Activated T-helper 17 cell treated with anti-CD3 and anti-CD28 coated beads, Interleukin-2, amount 50 U/mL, for 72 hours (primary cell): Measurements from ENCODE around the gene KLHL22. TPM values are rescaled to one million over a fixed set of nuclear protein-coding genes. Genes with fewer than 3 reads are reported as not detected.
"Not testable (repeated sequence)": the region's sequence is repeated elsewhere in the genome, so short reads cannot be mapped to it uniquely, and the experiment has no call there.

ENCODE experiments used
- ATAC-seq: fragments of 150-1000 bp; cut with Tn5 transposase; replicated peaks from 2 replicates; pipeline ENCODE4 v1.10.0; 2021; ENCODE audit warnings: mild to moderate bottlenecking, moderate library complexity
- H3K27ac Mint-ChIP-seq: one replicate; pipeline ENCODE4 v1.8.0; 2022; ENCODE audit warnings: mixed read lengths
- H3K27me3 Mint-ChIP-seq: one replicate; pipeline ENCODE4 v1.8.0; 2022; ENCODE audit warnings: mixed read lengths
- H3K36me3 Mint-ChIP-seq: one replicate; pipeline ENCODE4 v1.8.0; 2022; ENCODE audit warnings: low read depth, mild to moderate bottlenecking, mixed read lengths
- H3K4me1 Mint-ChIP-seq: one replicate; pipeline ENCODE4 v1.8.0; 2022; ENCODE audit warnings: mixed read lengths
- H3K4me3 Mint-ChIP-seq: one replicate; pipeline ENCODE4 v1.8.0; 2022; ENCODE audit warnings: mild to moderate bottlenecking, mixed read lengths
- H3K9me3 Mint-ChIP-seq: one replicate; pipeline ENCODE4 v1.8.0; 2022; ENCODE audit warnings: mixed read lengths
- total RNA-seq, 2 donors: library from RNA; stranded (reverse); gene quantifications; one replicate each; pipeline ENCODE4 v1.2.3, GENCODE V29; 2022

Gene KLHL22
- total RNA-seq, 2 donors from 2014 or later, result 19.3 to 22.4 TPM

DNA sequence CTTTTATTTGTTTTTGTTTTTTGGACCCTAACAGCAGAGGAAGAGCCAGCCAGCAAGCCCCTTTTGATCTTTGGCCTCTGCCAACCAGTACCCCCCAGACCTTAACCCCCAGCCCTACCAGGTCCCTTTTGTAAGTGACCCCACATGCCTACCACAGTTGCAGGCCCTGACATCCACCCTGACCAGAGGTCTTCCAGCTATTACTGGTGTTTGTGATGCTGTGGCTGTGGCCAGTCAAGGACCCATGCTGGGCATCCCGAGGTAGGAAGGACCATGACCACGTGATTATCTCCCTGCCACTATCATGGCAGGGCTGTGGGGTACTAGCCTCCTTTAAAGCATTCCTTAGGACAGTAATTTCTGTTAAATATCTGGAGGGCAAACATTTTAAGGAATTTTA is 20.8 kb upstream of the KLHL22 start:
- no peaks in the 10 kb centered on the region for H3K27me3 Mint-ChIP-seq
- ATAC-seq, result no peak
- no peaks in the 10 kb centered on the region for H3K9me3 Mint-ChIP-seq
- H3K27ac Mint-ChIP-seq, result no peak overlapping the region
- peaks cover 46% of the 10 kb centered on the region for H3K4me1 Mint-ChIP-seq
- no peak overlapping the region for H3K4me3 Mint-ChIP-seq
- peaks cover 85% of the 10 kb centered on the region for H3K36me3 Mint-ChIP-seq

DNA sequence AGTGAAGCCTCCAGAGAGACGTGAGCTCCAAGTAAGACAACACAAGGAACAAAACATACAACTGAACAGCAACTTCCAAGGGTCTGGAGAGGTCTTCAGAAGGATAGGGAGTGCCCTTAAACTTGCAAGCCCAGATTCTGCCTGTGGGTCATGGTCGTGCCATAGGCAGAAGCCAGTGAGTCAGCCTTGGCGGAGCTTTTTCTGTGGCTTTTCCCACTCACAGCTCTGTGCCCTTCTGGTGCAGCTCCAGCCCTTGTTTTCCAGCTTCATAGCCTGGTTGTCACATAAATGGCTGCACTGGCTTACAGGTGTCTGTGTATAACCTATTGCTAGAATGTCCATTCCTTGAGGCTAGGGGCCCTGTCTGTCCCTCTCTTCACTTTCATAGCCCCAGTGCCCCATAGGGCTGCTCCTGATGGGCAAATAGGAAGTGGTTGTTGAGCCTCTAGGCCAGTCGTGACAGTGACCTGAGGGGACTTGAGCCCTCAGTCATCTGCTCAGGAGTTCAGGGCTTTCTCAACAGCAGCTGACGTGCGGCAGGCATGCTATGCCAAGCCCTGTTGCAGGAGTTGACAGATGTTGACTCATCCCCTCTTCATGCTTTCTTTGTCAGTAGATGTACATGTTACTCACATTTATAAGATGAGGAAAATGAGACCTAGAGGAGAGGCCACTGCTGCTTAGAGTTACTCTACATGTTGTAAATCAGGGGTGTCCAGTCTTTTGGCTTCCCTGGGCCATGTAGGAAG is 19.2 kb upstream of the KLHL22 start:
- Mint-ChIP-seq H3K36me3 (peaks cover 89% of the 10 kb centered on the region), H3K4me1 (peaks cover 49% of the 10 kb centered on the region), H3K27ac (no peak overlapping the region), H3K4me3 (no peak overlapping the region), H3K27me3 (no peaks in the 10 kb centered on the region), H3K9me3 (no peaks in the 10 kb centered on the region)
- peak; percentile 74 for ATAC-seq

DNA sequence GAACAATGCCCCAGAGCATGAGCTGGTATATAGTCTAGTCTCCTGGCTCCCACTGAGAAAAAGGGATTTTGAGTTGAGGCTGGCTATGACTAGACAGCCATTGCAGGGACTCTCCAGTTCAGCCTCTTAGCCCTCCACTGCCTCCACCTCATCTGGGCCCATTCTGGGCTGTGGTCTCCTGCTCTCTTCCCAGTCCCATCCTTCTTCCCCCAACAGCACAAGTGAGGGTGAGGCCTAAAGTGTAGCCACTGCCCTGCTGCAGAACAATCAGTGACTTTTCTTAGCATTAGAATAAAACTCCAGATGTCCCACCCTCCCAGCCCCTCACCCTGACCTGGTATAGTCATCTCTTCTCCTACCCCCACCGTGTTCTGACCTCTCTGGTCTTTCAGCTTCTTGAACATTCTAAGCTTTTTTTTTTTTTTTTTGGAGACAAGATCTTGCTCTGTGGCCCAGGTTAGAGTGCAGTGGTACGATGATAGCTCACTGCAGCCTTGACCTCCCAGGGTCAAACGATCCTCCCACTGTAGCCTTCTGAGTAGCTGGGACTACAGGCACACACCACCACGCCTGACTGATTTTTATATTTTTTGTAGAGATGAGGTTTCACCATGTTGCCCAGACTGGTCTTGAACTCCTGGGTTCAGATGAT is 16.1 kb upstream of the KLHL22 start:
- no peak overlapping the region for H3K27ac Mint-ChIP-seq
- H3K36me3 Mint-ChIP-seq, result peaks cover 85% of the 10 kb centered on the region
- no peak for ATAC-seq

DNA sequence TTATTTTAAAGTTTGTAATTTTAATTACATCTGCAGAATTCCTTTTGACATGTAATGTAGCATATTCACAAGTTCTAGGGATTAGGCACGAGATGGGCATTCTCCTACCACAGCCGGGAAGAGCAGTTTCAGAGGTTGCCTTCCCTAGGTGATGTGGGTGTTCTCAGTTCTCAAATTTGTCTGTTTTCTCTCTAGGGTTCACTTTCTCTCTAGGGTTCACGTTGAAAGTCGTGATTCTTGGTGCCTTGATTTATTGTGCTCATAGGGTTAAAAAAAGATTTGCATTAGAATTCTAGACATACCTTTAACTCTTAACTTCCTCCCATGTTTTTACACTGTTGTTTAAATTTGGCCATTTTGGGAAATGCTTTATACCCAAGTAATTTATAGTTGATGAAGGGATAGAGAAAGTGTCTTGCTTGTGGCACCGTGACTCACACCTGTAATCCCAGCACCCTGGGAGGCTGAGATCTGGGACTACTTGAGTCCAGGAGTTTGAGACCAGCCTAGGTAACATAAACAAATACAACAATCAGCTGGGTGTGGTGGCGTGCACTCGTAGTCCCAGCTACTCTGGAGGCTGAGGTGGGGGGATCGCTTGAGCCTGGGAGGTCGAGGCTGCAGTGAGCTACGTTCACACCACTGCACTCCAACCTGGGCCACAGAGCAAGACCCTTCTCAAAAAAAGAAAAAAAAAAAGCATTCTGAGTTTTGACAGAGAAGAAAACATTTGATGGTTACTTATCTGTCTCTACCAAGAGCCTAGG is 15.4 kb upstream of the KLHL22 start:
- H3K4me3 Mint-ChIP-seq, result peak overlapping the region; percentile 98
- ATAC-seq, result no peak
- no peaks in the 10 kb centered on the region for H3K27me3 Mint-ChIP-seq
- peaks cover 85% of the 10 kb centered on the region for H3K36me3 Mint-ChIP-seq
- no peaks in the 10 kb centered on the region for H3K9me3 Mint-ChIP-seq
- H3K27ac Mint-ChIP-seq, result peak overlapping the region; percentile 32
- peaks cover 53% of the 10 kb centered on the region for H3K4me1 Mint-ChIP-seq

More for the DNA sequence above, 16.1 kb upstream of the KLHL22 start:
- peak overlapping the region; percentile 98 for H3K4me3 Mint-ChIP-seq
- H3K4me1 Mint-ChIP-seq, result peaks cover 53% of the 10 kb centered on the region
- H3K27me3 Mint-ChIP-seq, result no peaks in the 10 kb centered on the region
- no peaks in the 10 kb centered on the region for H3K9me3 Mint-ChIP-seq

DNA sequence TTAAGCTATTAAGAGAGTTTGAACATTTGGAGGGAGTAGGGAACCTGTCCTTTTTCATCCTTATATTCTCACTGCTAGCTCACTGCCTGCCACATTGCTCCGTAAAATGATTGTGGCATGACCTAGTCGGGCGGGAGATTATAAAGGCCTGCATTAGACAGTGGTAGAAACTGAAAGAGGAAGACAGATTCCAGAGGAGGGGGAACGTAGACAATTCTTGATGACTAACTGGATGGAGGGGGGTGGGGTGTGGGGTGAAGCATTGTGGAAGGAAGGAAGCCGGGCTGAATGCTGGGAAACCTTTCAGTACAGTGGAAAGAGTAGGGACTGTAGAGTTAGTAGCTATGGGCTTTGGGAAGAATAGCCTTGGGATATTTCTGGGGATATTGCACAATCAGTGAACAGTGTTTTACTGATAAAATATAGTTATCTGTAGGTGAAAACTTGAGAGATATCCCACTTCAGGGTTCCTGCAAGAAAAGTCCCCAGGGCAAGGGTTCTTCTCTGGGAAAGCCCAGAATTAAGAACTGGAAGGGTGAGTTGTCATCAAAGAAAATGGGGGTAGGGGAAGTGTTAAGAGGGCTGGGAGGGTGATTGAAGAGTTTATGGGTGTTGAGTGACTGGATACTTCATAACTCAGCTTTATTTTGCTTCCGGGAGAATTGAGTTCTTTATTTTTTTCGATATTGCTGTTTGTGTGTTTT is 13.9 kb upstream of the KLHL22 start:
- peaks cover 73% of the 10 kb centered on the region for H3K36me3 Mint-ChIP-seq
- no peaks in the 10 kb centered on the region for H3K27me3 Mint-ChIP-seq
- H3K4me1 Mint-ChIP-seq, result peaks cover 46% of the 10 kb centered on the region
- peak overlapping the region; percentile 93 for H3K27ac Mint-ChIP-seq
- ATAC-seq, result peak; percentile 47
- H3K9me3 Mint-ChIP-seq, result no peaks in the 10 kb centered on the region
- peak overlapping the region; percentile 98 for H3K4me3 Mint-ChIP-seq

DNA sequence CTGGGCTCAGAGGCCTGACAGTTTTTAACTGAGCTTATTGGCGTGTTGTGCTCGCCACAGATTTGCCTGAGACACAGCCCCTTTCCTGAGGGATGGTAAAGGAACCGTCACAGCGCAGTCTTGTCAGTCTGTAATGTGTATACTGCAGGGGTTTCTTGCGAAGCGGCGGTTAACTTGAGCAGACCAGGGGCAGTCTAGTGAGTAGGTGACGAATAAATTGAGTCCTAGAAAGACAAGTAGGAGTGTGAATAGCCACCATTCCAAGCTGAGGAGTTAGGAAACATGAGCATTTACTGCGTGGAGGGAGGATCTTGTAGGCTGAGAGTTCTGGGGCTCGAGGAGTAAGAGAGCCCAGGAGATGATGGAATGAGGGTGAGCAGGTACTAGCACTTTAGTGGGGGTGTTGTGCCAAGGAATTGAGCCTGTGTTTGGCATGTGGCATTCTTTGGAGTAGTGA is 13.2 kb upstream of the KLHL22 start:
- H3K27me3 Mint-ChIP-seq, result no peaks in the 10 kb centered on the region
- peak overlapping the region; percentile 93 for H3K27ac Mint-ChIP-seq
- peaks cover 40% of the 10 kb centered on the region for H3K4me1 Mint-ChIP-seq
- no peak for ATAC-seq
- H3K9me3 Mint-ChIP-seq, result no peaks in the 10 kb centered on the region
- H3K36me3 Mint-ChIP-seq, result peaks cover 67% of the 10 kb centered on the region
- peak overlapping the region; percentile 98 for H3K4me3 Mint-ChIP-seq

DNA sequence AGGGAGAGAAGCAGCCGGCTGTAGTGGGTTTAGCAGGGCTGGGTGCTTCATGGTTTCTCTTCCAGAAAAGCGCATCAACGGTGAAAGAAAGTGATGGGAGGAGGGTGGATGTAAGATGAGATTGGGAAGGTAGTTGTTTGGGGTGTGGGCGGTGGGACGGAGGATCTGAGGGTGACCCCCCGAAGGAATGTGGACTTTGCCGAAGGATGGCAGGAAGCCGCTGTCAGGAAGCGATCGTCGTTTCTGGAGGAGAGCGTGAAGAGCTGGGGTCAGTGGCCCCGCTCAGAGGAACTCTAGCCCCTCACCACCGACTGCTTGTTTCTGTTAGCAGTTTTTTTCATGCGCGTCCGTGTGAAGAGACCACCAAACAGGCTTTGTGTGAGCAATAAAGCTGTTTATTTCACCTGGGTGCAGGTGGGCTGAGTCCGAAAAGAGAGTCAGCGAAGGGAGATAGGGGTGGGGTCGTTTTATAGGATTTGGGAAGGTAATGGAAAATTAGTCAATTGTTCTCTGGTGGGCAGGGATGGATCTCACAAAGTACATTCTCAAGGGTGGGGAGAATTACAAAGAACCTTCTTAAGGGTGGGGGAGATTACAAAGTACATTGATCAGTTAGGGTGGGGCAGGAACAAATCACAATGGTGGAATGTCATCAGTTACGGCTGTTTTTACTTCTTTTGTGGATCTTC is 12.6 kb upstream of the KLHL22 start:
- peak; percentile 2 for ATAC-seq
- Mint-ChIP-seq H3K4me1 (peaks cover 39% of the 10 kb centered on the region), H3K36me3 (peaks cover 61% of the 10 kb centered on the region), H3K4me3 (peak overlapping the region; percentile 98), H3K27ac (peak overlapping the region; percentile 93)
- not testable (repeated sequence) for H3K9me3 Mint-ChIP-seq, H3K27me3 Mint-ChIP-seq

DNA sequence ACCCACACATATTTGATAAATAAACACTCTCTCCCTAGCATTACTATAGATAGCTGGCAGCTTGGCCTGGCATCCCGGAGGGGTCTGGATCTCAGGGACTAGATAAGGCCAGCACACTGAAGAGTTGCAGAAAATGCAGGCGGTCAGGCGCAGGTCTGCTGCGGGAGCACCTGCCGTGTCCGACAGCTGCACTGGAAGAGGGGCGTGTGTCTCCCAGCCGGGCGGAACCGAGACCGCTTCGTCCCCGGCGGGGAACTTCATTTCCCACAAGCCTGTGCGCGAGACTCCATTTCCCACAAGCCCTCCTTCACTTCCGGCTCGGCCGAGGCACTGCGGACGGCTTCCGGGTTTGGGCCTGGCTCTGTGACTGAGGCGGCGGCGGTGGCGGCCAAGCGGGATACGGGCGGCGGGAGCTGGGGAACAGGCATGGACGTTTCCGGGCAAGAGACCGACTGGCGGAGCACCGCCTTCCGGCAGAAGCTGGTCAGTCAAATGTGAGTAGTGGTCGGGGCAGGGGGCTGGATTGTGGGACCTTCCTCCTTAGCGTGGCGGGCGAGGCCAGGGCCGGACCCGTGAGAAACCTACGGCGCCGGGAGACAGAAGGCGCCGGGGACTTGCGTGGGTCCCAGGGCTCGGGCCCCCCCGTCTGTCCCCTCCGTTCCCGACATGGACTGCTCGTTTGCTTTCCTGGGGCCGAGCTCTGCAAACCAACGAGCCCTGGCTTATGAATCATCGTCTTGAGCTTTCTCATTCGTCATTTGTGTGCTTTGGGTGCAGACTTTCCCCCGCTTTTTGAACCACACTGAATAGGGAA is 11.9 kb upstream of the KLHL22 start, which contains the start of gene MED15:
TSS of gene MED15 (plus strand) at position 358 of the 814 bp plus-strand sequence. CDS start at position 427, 69 bp downstream.
- Mint-ChIP-seq H3K27ac (peak within 1 kb of the TSS; percentile 93), H3K36me3 (peaks cover 53% of the 10 kb centered on the region), H3K4me3 (peak within 1 kb of the TSS; percentile 98), H3K4me1 (peaks cover 39% of the 10 kb centered on the region), H3K27me3 (no peaks in the 10 kb centered on the region), H3K9me3 (no peaks in the 10 kb centered on the region)
- ATAC-seq, result peak; percentile 89

DNA sequence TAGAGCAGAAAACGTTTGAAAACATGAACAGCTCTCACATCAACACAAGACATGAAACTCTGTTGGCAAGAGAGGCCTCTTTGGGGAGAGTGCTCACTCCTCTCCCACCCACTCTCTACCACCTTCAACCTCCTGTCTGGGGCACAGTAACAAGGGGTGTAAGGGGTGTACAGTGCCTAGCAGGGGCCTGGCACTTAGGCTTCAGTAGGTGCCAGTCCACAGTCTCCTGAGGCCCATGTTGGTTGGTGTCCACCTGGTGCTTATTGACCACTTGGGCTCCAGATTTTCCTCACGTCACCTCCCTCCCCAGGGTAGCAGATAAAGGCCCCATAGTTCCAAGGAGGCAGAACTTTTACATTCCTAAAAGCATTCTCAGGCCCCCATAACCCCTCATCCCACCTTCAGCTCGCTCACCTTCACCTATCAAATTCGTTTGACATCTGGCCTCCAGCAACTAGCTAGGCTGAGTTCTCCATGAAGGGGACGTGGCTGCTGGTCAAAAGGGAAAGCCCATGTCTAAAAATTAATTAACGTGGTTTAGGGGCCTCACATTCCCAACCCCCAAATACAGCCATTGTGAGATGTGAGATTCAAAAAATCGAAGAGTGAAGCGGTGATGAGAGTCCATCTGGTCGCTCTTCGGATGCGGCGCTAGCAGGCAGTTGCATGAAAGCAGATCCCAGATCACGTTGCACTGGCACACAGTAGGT is 11.1 kb upstream of the KLHL22 start:
- Mint-ChIP-seq H3K9me3 (no peaks in the 10 kb centered on the region), H3K27me3 (no peaks in the 10 kb centered on the region), H3K4me3 (peak overlapping the region; percentile 98), H3K27ac (peak overlapping the region; percentile 93), H3K4me1 (peaks cover 32% of the 10 kb centered on the region), H3K36me3 (peaks cover 45% of the 10 kb centered on the region)
- no peak for ATAC-seq

DNA sequence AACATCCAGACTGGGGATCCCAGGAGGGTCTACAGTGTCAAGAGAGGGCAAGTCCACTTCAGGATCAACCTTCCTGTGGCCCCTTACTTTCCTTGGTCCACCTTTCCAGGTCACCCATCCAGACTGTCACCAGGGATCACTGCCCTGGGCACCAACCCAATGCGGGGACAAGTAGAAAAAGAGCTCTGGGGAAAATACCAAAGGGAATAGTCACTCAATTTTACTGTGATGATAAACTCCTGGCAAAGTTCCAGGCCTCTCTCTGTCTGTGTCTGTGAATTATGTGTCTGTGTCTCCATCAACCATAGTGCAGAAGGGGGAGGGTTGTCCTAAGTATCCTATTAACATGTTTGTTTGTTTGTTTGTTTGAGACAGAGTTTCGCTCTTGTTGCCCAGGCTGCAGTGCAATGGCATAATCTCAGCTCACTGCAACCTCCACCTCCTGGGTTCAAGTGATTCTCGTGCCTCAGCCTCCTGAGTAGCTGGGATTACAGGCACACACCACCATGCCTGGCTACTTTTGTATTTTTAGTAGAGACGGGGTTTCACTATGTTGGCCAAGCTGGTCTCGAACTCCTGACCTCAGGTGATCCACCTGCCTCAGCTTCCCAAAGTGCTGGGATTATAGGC is 8.8 kb upstream of the KLHL22 start:
- Mint-ChIP-seq H3K36me3 (peaks cover 37% of the 10 kb centered on the region), H3K4me1 (peaks cover 14% of the 10 kb centered on the region)
- not testable (repeated sequence) for H3K4me3 Mint-ChIP-seq, ATAC-seq, H3K27ac Mint-ChIP-seq, H3K9me3 Mint-ChIP-seq, H3K27me3 Mint-ChIP-seq

DNA sequence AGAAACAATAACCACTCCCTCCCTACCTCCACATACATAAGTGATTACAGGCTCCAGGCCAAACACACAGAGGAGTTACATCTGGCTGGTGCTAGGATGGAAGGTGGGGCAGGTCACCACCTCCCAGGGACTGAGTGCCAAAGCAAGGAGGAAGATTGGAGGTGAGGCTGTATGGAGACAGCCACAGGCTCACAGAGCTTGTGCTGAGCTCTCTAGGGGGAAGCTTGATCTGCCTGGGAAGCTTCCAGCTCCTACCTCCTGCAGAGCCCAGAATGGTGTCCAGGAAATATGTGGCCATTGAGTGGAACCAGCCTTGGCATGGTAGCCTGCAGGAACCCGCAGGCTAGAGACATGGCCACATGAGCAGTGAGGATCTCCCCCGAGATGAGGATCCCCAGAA is 8.2 kb upstream of the KLHL22 start:
- no peaks in the 10 kb centered on the region for H3K9me3 Mint-ChIP-seq
- H3K27ac Mint-ChIP-seq, result no peak overlapping the region
- H3K27me3 Mint-ChIP-seq, result no peaks in the 10 kb centered on the region
- no peak for ATAC-seq
- peaks cover 31% of the 10 kb centered on the region for H3K36me3 Mint-ChIP-seq
- no peak overlapping the region for H3K4me3 Mint-ChIP-seq
- peaks cover 8% of the 10 kb centered on the region for H3K4me1 Mint-ChIP-seq

DNA sequence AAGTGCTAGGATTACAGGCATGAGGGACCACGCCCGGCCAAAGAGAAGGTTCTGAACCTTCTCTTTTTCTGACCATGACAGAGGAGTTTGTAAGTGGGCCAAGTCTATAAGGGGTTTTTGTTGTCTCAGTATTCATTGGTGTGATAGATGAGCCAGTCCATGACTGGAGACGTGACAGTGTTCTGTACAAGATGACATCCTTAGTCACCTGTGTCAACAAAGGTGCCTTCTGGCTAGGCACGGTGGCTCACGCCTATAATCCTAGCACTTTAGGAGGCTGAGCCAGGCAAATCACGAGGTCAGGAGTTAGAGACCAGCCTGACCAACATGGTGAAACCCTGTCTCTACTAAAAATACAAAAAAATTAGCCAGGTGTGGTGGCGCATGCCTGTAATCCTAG is 4.2 kb upstream of the KLHL22 start:
- no peak overlapping the region for H3K27ac Mint-ChIP-seq

More for the DNA sequence above, 4.2 kb upstream of the KLHL22 start:
- H3K9me3 Mint-ChIP-seq, result no peaks in the 10 kb centered on the region
- peaks cover 15% of the 10 kb centered on the region for H3K36me3 Mint-ChIP-seq
- no peak overlapping the region for H3K4me3 Mint-ChIP-seq
- no peaks in the 10 kb centered on the region for H3K27me3 Mint-ChIP-seq
- H3K4me1 Mint-ChIP-seq, result peaks cover 5% of the 10 kb centered on the region
- no peak for ATAC-seq
